H1 (cell line): ENCODE data around the gene RNF43.

Source experiments
- CEBPB ChIP-seq: IDR thresholded peaks from 2 replicates; pipeline ENCODE4 v1.6.1; 2012; ENCODE audit warnings: low read depth, low read length
- CHD2 ChIP-seq: IDR thresholded peaks from 2 replicates; pipeline ENCODE4 v1.6.1; 2012; ENCODE audit warnings: low read length, improper control_type of control experiment
- POLR2AphosphoS5 ChIP-seq: IDR thresholded peaks from 2 replicates; pipeline ENCODE4 v1.6.1; 2011; ENCODE audit warnings: low read depth, low read length
- TF ChIP-seq, protein P1 (sequence below), 3 experiments: IDR thresholded peaks; 1 replicate in 2 of 3; 2 replicates in 1 of 3; pipeline versions ENCODE4 v1.5.1 to v1.6.1; 2011; ENCODE audit warnings: low read length in 3 of 3, mild to moderate bottlenecking in 3 of 3, inconsistent platforms in 2 of 3, low read depth in 1 of 3, moderate library complexity in 1 of 3; ENCODE audit not compliant: insufficient read depth in 1 of 3; ENCODE audit errors: control extremely low read depth in 1 of 3

DNA sequence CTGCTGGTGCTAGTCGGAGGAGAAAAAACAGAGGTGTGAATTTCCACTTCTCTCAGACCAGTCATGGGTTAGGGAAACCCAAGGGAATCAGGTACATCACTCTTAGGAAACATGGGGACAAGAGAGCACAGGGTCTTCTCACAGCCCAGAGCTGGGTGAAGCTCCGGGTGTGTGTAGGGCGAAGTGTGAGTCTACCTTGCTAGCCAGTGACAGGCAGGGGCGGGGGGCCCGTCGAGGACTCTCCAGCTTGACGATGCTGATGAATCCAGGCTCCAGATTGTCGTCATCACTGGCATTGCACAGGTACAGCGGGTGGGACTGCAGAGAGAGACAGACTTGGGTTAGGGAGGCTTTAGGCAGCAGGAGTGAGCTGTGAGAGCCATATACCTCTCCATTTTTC lies 46.6 kb downstream of the RNF43 start:
- TF ChIP-seq, protein P1, sequence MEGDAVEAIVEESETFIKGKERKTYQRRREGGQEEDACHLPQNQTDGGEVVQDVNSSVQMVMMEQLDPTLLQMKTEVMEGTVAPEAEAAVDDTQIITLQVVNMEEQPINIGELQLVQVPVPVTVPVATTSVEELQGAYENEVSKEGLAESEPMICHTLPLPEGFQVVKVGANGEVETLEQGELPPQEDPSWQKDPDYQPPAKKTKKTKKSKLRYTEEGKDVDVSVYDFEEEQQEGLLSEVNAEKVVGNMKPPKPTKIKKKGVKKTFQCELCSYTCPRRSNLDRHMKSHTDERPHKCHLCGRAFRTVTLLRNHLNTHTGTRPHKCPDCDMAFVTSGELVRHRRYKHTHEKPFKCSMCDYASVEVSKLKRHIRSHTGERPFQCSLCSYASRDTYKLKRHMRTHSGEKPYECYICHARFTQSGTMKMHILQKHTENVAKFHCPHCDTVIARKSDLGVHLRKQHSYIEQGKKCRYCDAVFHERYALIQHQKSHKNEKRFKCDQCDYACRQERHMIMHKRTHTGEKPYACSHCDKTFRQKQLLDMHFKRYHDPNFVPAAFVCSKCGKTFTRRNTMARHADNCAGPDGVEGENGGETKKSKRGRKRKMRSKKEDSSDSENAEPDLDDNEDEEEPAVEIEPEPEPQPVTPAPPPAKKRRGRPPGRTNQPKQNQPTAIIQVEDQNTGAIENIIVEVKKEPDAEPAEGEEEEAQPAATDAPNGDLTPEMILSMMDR (IDR thresholded peaks at IDR 0.05; ENCODE audit: control extremely low read depth in 1 of 3, insufficient read depth in 1 of 3, low read depth in 1 of 3, low read length in 3 of 3), result no peak
- TF ChIP-seq CEBPB (no peak), POLR2AphosphoS5 (no peak), CHD2 (no peak)
